ENCODE data around the gene GAA.
"Not testable (repeated sequence)": the region's sequence is repeated elsewhere in the genome, so short reads cannot be mapped to it uniquely, and the experiment has no call there.

GAA gene

GRCh38 chr17:80084773-80085172 lies 16.6 kb upstream of the GAA start:
- DNase-seq = no peak

GRCh38 chr17:80086081-80086480 lies 15.3 kb upstream of the GAA start:
- no peak for DNase-seq

GRCh38 chr17:80086616-80087015 lies 14.8 kb upstream of the GAA start:
- no peak for DNase-seq

GRCh38 chr17:80087346-80088265 lies 13.8 kb upstream of the GAA start:
- no peak for DNase-seq

- DNase-seq = no peak
These were observed 11.6 kb upstream of the GAA start for GRCh38 chr17:80089762-80090161.

- DNase-seq = not testable (repeated sequence)
These were observed 11.2 kb upstream of the GAA start for GRCh38 chr17:80090164-80090563.

GRCh38 chr17:80091376-80091775 lies 10.0 kb upstream of the GAA start:
- no peak for DNase-seq

- DNase-seq = no peak
These were observed 8.4 kb upstream of the GAA start for GRCh38 chr17:80092959-80093358.

- no peak for DNase-seq
These were observed 6.1 kb upstream of the GAA start for GRCh38 chr17:80095038-80095843.

GRCh38 chr17:80095844-80096475 lies 5.4 kb upstream of the GAA start:
- no peak for DNase-seq

GRCh38 chr17:80096561-80097021 lies 4.8 kb upstream of the GAA start:
- no peak for DNase-seq

- no peak for DNase-seq
These were observed 4.2 kb upstream of the GAA start for GRCh38 chr17:80097127-80097621.

- no peak for DNase-seq
These were observed 3.3 kb upstream of the GAA start for GRCh38 chr17:80097844-80098691.

- no peak for DNase-seq
These were observed 1.9 kb upstream of the GAA start for GRCh38 chr17:80099291-80100034.

GRCh38 chr17:80100035-80100323 lies 1.4 kb upstream of the GAA start:
- no peak for DNase-seq

GRCh38 chr17:80101946-80102663 lies 724 bp downstream of the GAA start:
- no peak for DNase-seq

GRCh38 chr17:80102664-80103448 lies 1.5 kb downstream of the GAA start:
- no peak for DNase-seq

- DNase-seq = no peak
These were observed 2.2 kb downstream of the GAA start for GRCh38 chr17:80103449-80104085.

- no peak for DNase-seq
These were observed 3.1 kb downstream of the GAA start for GRCh38 chr17:80104321-80104955.
